NCI-H510A treated with DMSO at 0.1 percent for 48 hours (cell line): ENCODE results near the gene FKRP.
"Not testable (repeated sequence)": the region's sequence is repeated elsewhere in the genome, so short reads cannot be mapped to it uniquely, and the experiment has no call there.

Experiments used
- DNase-seq: peaks from one replicate; lab custom pipeline; 2025; lab: John Stamatoyannopoulos, UW

The FKRP gene

GRCh38 chr19:46786236-46787039 lies 40.6 kb downstream of the FKRP start:
- peak; percentile 27 for DNase-seq

GRCh38 chr19:46787040-46787330 lies 41.1 kb downstream of the FKRP start:
- no peak for DNase-seq

- DNase-seq, result peak; percentile 31
These were observed 41.7 kb downstream of the FKRP start for GRCh38 chr19:46787331-46788261.

- DNase-seq, result peak; percentile 97
These were observed 42.6 kb downstream of the FKRP start, which contains the start of gene SLC1A5 for GRCh38 chr19:46788262-46788967. Gene SLC1A5, minus strand, starts transcription at chr19:46788594. Its CDS starts 629 bp downstream, at chr19:46787965.

- no peak for DNase-seq
These were observed 43.1 kb downstream of the FKRP start for GRCh38 chr19:46788968-46789338.

GRCh38 chr19:46789371-46789770 lies 43.5 kb downstream of the FKRP start:
- DNase-seq, result no peak

GRCh38 chr19:46791944-46792343 lies 46.1 kb downstream of the FKRP start:
- DNase-seq, result no peak

- no peak for DNase-seq
These were observed 52.0 kb downstream of the FKRP start for GRCh38 chr19:46797881-46798280.

- DNase-seq, result no peak
These were observed 52.9 kb downstream of the FKRP start for GRCh38 chr19:46798713-46799112.

- DNase-seq, result no peak
These were observed 56.3 kb downstream of the FKRP start for GRCh38 chr19:46802152-46802551.

GRCh38 chr19:46803555-46803954 lies 57.7 kb downstream of the FKRP start:
- DNase-seq, result no peak

GRCh38 chr19:46804432-46804831 lies 58.6 kb downstream of the FKRP start:
- not testable (repeated sequence) for DNase-seq

GRCh38 chr19:46806656-46807055 lies 60.8 kb downstream of the FKRP start:
- no peak for DNase-seq
